ENCODE measurements around the gene CNKSR1. TPM values are rescaled to one million over a fixed set of nuclear protein-coding genes. Genes with fewer than 3 reads are reported as not detected.

CNKSR1 gene
- total RNA-seq, 2 experiments from 2014 or later, result 2.5 TPM

- Histone ChIP-seq H3K4me1 (ENCODE audit: insufficient read depth, low read length, poor library complexity, severe bottlenecking) (no peaks in the 10 kb centered on the region), H3K27ac (ENCODE audit: low read depth, low read length, poor library complexity, severe bottlenecking) (no peak overlapping the region), H3K4me3 (ENCODE audit: low read depth, low read length, poor library complexity, severe bottlenecking) (no peak overlapping the region), H3K79me2 (ENCODE audit: insufficient read depth, low read depth, low read length) (no peaks in the 10 kb centered on the region), H3K4me2 (ENCODE audit: low read length) (no peak overlapping the region), H4K20me1 (ENCODE audit: insufficient read depth, low read length) (no peaks in the 10 kb centered on the region), H3K36me3 (ENCODE audit: insufficient read depth, low read length) (no peaks in the 10 kb centered on the region), H2AFZ (ENCODE audit: low read length) (no peak overlapping the region), H3K9me3 (ENCODE audit: low read length) (no peaks in the 10 kb centered on the region), H3K9me2 (ENCODE audit: insufficient read depth, low read length) (no peaks in the 10 kb centered on the region)
- CTCF ChIA-PET (ENCODE audit: unreplicated experiment), result no interaction called here
- POLR2A ChIA-PET, result no interaction called here
- intact Hi-C loops (cut with micrococcal nuclease; ENCODE audit: unreplicated experiment), result no loop called here
- BruUV-seq (replicated peaks), result no TSS peak
- no peak for DNase-seq (ENCODE audit: low spot score)
- TF ChIP-seq EZH2phosphoT487 (IDR thresholded peaks at IDR 0.05; ENCODE audit: borderline replicate concordance, low read depth, low read length) (no peak), CTCF (conservative IDR thresholded peaks at IDR 0.05; ENCODE audit: low read length) (0 out of 2 replicates have a peak, but pooled peaks have one; percentile 20)
These were observed 15.0 kb upstream of the CNKSR1 start for GRCh38 chr1:26162220-26162709.

- peak overlapping the region; percentile 29; the same call in 1 of the 2 replicates for H2AFZ ChIP-seq (ENCODE audit: low read length)
- intact Hi-C loops (cut with micrococcal nuclease; ENCODE audit: unreplicated experiment), result no loop called here
- H3K9me3 ChIP-seq (ENCODE audit: low read length), result no peaks in the 10 kb centered on the region
- ChIA-PET CTCF (ENCODE audit: unreplicated experiment) (no interaction called here), POLR2A (interaction anchor here (0.6 kb wide), 1 partner anchor 243 kb away, joined by 3 read pairs; no protein-coding TSS in a partner anchor)
- no peaks in the 10 kb centered on the region for H4K20me1 ChIP-seq (ENCODE audit: insufficient read depth, low read length)
- no peak for DNase-seq (ENCODE audit: low spot score)
- H3K79me2 ChIP-seq (ENCODE audit: insufficient read depth, low read depth, low read length), result no peaks in the 10 kb centered on the region
- peak overlapping the region; percentile 52; the same call in 1 of the 2 replicates for H3K4me2 ChIP-seq (ENCODE audit: low read length)
- no peaks in the 10 kb centered on the region for H3K9me2 ChIP-seq (ENCODE audit: insufficient read depth, low read length)
- BruUV-seq (replicated peaks), result no TSS peak
- H3K27ac ChIP-seq (ENCODE audit: low read depth, low read length, poor library complexity, severe bottlenecking), result no peak overlapping the region
- H3K36me3 ChIP-seq (ENCODE audit: insufficient read depth, low read length), result no peaks in the 10 kb centered on the region
- H3K4me1 ChIP-seq (ENCODE audit: insufficient read depth, low read length, poor library complexity, severe bottlenecking), result no peaks in the 10 kb centered on the region
- TF ChIP-seq CTCF (conservative IDR thresholded peaks at IDR 0.05; ENCODE audit: low read length), result no peak
- no peak for TF ChIP-seq EZH2phosphoT487 (IDR thresholded peaks at IDR 0.05; ENCODE audit: borderline replicate concordance, low read depth, low read length)
- no peak overlapping the region for H3K4me3 ChIP-seq (ENCODE audit: low read depth, low read length, poor library complexity, severe bottlenecking)
These were observed 13.6 kb upstream of the CNKSR1 start for GRCh38 chr1:26163684-26164035.

- no peaks in the 10 kb centered on the region for H3K9me3 ChIP-seq (ENCODE audit: low read length)
- peak overlapping the region; percentile 52 for H3K4me2 ChIP-seq (ENCODE audit: low read length)
- H3K79me2 ChIP-seq (ENCODE audit: insufficient read depth, low read depth, low read length), result no peaks in the 10 kb centered on the region
- DNase-seq (ENCODE audit: low spot score), result peak; percentile 40
- CTCF ChIA-PET (ENCODE audit: unreplicated experiment), result no interaction called here
- POLR2A ChIA-PET, result interaction anchor here (0.6 kb wide), 1 partner anchor 243 kb away, joined by 3 read pairs; no protein-coding TSS in a partner anchor
- H3K27ac ChIP-seq (ENCODE audit: low read depth, low read length, poor library complexity, severe bottlenecking), result no peak overlapping the region
- H4K20me1 ChIP-seq (ENCODE audit: insufficient read depth, low read length), result no peaks in the 10 kb centered on the region
- H3K4me1 ChIP-seq (ENCODE audit: insufficient read depth, low read length, poor library complexity, severe bottlenecking), result no peaks in the 10 kb centered on the region
- H3K36me3 ChIP-seq (ENCODE audit: insufficient read depth, low read length), result no peaks in the 10 kb centered on the region
- peak overlapping the region; percentile 29; the same call in 1 of the 2 replicates for H2AFZ ChIP-seq (ENCODE audit: low read length)
- no peaks in the 10 kb centered on the region for H3K9me2 ChIP-seq (ENCODE audit: insufficient read depth, low read length)
- intact Hi-C loops (cut with micrococcal nuclease; ENCODE audit: unreplicated experiment), result no loop called here
- peak; percentile 75 for TF ChIP-seq CTCF (conservative IDR thresholded peaks at IDR 0.05; ENCODE audit: low read length)
- TF ChIP-seq EZH2phosphoT487 (IDR thresholded peaks at IDR 0.05; ENCODE audit: borderline replicate concordance, low read depth, low read length), result no peak
- BruUV-seq (replicated peaks), result no TSS peak
- H3K4me3 ChIP-seq (ENCODE audit: low read depth, low read length, poor library complexity, severe bottlenecking), result peak overlapping the region; percentile 47
These were observed 13.0 kb upstream of the CNKSR1 start for GRCh38 chr1:26164036-26164860.

Data from OCI-LY7 (cell line).